GM18909 (cell line): ENCODE results near the gene HSD17B1.
"Not testable (repeated sequence)": the region's sequence is repeated elsewhere in the genome, so short reads cannot be mapped to it uniquely, and the experiment has no call there.

Experiments
- ATAC-seq: cut with Tn5 transposase; IDR thresholded peaks from one replicate; pipeline ENCODE4 v1.9.1; 2021; ENCODE audit warnings: mild to moderate bottlenecking; ENCODE audit not compliant: unreplicated experiment, poor library complexity

The HSD17B1 gene, protein sequence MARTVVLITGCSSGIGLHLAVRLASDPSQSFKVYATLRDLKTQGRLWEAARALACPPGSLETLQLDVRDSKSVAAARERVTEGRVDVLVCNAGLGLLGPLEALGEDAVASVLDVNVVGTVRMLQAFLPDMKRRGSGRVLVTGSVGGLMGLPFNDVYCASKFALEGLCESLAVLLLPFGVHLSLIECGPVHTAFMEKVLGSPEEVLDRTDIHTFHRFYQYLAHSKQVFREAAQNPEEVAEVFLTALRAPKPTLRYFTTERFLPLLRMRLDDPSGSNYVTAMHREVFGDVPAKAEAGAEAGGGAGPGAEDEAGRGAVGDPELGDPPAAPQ

DNA sequence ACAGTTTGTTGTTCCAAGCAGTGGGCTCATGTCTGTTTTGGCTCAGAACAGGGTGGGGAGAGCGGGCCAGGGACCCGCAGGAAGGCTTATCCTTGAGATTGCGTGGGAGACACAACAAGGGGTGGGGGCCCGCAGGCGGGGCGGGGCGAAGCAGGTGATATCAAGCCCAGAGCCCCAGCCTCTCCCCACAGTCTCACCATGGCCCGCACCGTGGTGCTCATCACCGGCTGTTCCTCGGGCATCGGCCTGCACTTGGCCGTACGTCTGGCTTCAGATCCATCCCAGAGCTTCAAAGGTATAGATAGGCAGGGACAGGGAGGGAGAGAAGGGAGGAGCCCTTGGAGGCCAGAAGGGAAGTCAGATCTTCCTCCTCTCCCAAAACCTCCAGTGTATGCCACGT is at the start of gene HSD17B1:
TSS of gene HSD17B1 (plus strand) at position 188 of the 400 bp plus-strand sequence. CDS start at position 199, 11 bp downstream.
- ATAC-seq: not testable (repeated sequence)

DNA sequence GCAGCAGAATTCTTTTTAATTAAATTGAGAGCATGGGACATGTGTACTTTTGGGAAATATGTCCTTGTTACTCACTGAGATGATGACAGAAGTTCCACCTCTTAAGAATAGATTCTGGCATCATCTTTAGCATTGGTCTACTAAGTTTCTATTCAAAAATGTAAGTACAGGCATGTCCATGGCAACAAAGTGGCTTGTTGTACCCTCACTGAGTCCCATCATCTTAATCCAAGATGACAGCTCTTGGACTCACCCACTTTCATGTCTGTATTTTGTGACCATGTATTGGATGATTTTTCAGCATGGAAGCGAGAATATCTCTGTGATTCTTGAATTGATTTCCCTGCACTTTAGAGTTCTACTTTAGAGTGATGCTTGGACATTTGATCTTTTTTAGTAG is 49.8 kb upstream of the HSD17B1 start:
- ATAC-seq: no peak

DNA sequence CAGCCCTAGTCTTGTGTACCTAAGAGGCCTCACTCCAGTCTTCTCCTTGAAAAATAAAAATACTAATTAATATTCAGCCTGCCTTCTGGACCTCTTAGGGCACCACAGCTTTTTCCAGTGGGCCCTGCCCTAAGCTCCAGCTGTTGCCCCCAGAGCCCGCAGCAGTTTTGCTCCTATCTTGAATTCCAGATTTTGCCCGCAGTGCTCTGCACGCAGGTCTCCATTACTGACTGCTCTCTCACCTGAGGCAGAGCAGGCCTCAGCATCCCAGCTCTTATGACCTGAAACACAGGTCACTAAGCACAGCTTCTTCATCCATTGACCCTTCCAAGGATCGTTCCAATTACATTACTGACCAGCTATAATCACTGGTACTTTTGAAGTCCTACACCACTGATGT is 45.1 kb upstream of the HSD17B1 start:
- no peak for ATAC-seq

DNA sequence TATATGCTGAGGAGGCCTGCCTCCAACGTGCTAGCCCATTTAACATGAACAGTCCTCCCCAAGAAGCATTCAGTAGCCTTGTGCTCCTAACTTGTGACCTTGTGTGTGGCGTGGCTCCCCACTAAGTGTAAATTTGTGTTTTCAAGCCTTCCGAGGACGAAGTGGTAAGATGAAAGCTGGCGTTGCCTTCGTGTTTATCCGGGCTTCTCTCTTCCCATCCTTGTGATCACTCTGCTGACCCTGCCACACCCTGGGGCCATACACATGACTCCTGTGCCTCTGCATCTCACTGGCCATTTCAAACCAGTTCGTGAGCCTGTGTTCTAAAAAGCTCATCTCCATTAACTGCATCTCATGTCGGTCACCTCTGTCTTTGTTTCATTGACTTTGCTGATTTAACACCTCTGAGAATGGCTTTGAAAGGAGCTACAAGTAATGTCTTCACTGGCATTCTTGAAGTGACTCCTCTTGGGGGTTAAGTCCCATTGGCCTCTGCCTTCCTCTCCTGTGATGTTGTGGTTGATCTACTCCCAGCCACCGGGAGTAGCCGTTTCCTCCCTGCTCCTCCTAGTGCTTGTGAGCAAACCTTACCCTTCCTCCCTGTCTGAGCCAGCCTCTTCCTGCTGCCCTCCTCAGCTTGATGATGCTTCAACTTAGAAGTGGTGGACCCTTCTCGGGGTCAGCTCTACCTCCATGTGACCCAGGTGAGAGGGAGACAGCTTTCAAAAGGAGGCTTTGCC is 44.1 kb upstream of the HSD17B1 start:
- no peak for ATAC-seq

DNA sequence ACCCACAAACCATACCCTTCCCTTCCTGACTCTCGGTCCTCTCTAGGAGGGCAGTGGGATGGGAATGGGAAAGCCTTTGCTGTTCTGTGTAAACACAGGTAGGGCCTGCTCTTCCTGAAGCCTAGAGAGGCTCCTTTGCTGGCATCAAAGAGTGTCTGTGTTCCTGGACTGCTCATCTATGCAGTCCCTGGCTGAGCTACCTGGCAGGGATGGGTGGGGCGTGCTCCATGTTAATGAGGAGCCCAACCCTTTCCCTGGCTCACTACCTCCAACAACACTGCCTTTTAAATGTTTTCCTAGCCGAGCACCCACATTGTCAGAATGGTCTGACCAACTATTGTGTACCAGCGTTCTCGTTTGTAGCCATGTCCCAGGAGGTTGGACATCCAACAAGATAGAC is 43.3 kb upstream of the HSD17B1 start:
- ATAC-seq: no peak

DNA sequence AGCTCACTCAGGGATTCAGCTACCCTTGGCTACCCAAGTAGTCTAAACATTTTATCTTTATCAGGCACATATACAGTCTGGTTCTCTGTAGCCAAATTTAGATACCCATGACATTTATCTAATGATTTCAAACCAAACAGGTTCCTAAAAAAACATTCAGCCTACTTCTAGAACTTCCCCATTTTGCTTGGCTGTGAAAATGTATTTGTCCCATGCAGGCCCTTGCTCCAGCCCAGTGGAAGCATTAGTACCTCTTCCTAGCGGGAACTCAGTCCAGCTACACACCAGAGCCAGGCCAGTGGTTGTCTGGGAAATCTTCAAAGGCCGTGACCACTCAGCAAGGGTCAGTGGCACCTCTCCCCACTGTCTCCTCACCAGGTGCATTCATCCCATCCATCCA is 42.9 kb upstream of the HSD17B1 start:
- no peak for ATAC-seq

DNA sequence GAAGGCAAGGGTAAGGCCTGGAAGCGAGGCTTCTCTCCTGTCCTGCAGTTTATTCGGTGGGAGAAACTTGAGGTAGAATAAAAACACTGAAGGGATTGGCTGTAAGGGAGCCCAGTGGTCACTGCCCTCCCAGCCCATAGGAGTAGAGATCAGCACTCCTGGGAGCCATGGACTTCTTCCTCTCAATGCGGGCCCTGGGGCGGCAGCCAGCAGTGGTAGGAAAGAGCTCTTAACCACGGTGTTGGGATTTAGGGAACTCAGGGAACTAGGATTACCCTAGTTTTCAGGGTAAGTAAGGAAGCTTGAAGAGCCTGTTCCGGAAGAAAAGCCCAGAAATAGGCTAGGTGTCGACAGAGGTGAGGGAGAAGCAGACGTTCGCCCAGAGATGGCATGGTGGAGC is 40.5 kb upstream of the HSD17B1 start:
- no peak for ATAC-seq

DNA sequence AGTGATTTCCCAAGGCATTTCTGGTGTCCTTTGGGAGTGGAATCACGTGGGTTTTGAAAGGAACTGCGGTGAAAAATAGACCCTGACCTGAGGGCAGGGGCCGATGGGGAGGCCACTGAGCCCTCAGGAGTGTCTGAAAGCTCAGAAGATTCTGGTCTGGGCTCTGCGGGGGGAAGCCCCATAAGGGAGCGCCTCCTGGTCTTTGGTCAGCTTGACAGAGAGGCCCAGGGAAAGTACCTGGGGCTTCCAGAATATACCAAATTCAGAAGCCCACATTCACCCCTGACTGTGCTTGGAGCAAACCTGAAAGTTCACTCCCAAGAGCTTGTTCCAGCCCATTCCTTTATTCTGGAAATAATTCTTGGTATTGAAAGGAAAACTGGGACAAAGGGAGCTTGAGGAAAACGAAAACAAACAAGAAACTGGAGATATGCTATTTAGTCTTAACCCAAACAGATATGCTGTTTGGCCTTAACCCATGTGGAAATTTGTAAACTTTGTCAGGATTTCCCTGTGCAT is 39.9 kb upstream of the HSD17B1 start:
- no peak for ATAC-seq

DNA sequence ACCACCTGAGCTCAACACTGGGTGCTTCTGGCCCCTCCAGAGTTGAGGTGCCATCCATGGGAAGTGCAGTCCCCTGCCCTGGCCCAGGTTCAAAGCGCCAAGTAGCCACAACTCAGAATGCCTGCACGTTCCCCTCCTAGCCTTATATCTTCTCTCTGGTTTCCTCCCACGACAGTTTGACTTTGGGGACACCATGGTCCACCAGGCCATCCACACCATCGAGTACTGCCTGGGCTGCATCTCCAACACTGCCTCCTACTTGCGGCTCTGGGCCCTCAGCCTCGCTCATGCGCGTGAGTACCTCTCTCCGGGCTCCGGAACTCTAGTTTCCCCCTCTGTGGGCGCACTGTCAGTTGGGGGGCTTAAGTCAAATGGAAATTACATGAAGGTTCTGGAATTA is 39.0 kb upstream of the HSD17B1 start:
- no peak for ATAC-seq

DNA sequence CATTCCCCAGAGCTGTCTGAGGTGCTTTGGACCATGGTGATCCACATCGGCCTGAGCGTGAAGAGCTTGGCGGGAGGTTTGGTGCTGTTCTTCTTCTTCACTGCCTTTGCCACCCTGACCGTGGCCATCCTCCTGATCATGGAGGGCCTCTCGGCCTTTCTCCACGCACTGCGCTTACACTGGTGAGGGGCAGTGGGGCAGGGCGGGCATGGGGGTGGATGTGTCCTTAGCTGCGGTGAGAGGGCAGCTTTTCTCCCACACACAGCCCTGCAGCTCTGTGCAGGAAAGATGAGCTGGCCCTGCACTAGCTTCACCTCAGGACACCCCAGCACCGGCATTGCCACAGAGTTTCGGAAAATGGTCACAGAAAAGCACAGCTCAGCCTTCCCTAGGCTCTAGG is 38.4 kb upstream of the HSD17B1 start:
- no peak for ATAC-seq

DNA sequence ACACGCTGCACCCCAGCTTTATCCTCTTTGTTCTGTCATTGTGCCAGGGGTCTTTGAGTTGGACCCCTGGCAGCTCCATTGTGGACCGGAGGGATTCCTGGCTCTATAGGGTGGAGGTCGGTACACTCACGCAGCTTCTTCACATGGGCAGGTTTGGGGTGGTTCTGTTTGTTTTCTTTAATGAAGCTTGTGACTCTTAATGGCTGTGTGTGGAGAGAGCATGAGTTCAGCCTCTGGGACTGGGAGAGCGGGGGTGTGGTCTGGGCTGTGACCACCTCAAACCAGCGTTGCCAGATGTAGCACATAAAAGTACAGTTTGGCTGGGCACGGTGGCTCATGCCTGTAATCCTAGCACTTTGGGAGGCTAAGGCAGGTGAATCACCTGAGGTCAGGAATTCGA is 37.9 kb upstream of the HSD17B1 start:
- ATAC-seq: no peak

DNA sequence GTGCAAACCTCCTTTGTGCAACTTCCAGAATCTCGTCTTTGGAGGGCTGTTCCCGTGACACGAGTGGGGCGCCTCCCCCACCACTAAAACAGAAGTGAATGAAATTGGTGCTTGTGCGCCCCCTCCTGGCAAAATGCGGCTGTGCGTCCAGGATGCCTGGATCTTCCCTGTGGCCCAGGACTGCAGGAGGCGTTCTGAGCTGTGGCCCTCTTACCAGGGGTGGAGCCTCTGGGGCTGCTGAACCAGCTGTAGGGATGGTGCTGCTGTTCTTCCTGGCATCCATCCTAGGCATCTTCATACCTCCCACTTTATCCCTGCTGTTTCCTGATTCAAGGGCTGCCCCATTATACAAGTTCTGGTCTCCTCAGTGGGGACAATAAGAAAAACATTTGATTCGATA is 35.2 kb upstream of the HSD17B1 start:
- ATAC-seq: no peak

DNA sequence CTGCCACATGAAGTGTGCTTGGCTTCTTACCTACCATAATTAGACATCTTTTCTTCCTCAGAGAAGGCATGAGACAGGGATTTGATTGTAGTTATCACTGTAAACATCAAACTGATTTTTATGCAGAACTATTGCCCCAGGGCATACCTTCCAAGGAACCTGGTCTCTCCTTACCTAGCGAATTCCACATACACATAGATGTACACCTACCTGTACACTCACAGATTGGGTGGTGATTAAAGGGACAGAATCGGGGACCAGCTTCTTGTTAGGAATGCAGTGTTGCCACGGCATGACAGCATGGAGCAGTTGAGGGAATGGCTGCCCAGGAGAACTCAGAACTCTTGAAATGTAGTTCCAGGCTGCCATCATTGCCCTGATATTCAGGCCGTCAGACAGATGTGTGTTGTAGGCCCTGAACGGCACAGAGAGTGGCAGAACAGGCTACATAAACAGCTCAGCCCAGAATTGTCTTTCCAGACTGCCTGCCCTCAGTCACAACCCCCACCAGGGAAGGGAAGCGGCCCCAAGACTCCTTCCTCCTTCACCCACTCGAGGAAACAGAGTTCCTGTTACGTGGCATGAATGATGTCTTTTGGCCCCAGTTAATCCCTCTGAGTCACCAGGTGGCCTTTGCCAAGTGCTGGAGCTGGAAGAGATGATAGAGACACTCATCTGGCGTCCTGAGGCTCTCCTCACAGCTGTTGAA is 34.5 kb upstream of the HSD17B1 start:
- no peak for ATAC-seq

DNA sequence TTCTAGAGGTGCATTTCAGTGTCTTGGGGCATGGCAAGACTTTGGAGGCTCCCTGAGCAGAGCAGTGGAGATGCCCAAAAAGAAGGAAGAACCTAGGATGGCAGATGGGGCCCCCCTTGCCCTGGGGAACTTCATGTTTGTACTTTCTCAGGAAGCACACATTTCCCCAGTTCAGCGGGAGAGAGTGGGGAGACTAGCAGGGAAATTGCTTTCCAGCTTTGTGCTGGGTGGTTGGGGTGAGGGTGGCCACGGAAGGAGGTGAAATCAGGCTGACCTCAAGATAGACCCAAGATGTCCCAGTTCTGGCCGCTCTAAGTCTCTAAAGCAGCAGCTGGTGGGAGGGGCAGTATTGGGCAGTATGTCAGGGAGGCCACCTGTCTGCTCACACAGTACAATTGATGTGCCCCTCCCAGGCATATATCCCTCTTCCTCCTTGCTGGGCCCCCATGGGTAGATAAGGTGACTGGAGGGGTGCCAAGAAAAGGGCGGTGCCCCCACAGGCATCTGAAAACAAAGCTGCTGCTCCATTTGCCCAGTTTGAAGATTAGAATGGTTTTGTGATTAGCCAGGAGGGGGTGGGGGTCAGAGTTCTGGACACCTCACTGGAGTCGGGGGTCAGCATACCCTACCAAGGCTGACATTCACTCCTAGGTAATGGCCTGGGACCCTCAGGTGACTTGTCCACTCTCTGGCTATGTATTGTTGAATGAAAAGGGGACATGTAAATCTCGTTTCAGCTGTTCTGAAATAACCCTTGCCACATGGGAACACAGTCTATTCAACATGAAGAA is 33.8 kb upstream of the HSD17B1 start:
- no peak for ATAC-seq

DNA sequence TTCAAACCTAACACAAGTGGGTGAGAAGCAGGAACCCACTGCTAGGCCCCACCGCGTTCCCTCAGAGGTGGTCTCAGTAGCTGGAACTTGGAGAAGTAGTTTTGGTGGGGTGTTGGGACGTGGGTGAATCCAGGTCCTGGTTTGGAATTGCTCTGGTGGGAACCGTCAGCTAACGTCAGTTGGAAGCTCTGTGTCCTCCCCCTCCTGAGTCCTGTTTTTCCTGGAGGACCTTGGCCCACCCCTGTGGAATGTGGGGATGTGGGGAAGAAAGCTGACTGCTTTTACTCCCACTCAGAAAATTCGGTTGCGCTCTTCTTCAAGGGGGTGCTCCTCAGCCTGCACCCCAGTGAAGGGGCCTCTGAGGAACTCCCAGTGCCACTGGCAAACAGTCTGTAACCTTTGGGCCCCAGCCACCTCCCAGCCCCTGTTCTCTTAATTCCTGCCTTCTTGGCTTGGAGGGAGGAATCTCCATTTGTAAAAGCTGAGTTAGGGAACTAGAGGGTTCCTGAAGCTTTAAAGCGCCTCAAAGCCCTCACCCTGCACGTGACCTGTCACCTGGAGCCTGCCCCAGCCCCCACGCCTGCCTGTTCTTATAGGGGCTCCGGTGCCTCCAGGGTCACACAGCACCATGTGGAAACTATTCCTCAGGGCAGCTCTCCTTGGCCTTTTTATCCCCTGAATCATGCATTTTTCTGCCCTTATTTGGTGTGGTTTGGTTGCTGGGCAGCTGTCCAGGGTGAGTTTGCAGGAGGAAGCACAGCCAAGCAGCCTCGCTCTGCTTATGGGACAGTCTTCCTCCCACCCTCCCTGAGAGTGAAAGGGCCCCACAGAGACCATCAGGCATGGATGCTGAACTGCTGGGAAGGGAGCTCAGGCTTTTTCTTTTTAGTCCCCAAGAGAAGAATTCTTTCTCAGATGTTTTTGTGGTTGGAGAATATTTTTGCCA is 32.9 kb upstream of the HSD17B1 start:
- no peak for ATAC-seq

DNA sequence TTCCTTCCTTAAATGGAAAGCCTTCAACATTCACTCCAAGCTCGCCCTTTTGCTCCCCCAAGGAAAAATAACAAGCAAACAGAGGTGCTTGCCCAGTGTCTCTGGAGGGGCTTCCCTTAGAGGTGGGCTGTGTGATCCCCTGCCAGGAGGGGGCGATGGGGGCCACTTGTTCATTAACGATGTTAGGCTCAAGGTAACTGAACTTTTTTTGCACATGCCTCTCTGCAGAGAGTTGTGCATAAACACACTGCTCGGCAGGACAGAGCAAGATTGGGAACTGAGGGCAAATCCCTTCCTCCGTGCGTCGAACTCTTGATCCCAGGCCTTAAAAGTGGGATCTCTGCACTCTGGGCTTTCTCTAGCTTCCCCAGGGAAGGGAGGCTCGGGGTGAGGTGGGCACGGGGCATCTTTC is 32.2 kb upstream of the HSD17B1 start:
- ATAC-seq: no peak

DNA sequence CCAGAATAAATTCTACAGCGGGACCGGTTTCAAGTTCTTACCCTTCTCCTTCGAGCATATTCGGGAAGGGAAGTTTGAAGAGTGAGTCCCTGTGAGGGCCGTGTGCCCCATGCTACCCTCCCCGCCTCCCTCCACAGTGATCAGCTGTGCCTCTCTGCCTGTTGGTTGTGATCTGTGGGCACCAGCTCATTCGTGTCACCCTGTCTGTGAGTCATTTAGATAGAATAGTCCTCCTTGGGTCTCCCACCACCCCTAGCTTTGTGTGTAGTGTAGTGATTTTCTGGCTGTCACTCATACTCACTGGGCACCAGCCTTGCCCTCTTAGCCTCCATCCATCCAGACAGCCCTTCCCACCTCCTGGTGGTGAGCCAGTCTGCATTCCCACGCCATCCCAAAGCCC is 31.7 kb upstream of the HSD17B1 start:
- no peak for ATAC-seq

DNA sequence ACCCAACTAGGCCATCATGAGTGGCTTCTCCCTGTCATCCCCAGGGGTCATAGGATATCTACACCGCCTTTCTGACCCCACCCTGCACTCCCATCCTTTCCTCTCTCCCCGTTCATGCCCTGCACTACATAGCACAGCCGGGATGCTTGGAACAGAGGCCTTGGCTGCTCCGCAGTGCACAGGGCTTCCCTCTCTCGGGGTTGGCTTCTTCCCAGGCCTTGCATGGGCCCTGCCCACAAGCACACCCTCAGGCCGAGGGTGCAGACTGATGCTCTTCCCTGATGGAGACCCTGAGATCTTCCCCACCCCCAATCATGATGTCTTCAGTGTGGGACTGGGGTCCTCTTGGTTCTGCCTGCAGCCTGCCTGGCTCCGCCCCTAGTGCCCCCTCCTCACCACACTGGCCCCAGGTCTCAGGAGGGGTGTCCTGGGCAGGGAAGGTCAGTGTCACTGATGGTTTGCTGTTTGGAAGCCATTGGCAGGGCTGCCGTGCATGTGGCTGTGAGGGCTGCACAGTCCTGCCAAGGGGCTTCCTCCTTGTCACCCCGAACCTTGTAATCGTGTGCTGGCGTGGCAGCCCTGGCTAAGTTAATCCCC is 31.0 kb upstream of the HSD17B1 start:
- no peak for ATAC-seq

DNA sequence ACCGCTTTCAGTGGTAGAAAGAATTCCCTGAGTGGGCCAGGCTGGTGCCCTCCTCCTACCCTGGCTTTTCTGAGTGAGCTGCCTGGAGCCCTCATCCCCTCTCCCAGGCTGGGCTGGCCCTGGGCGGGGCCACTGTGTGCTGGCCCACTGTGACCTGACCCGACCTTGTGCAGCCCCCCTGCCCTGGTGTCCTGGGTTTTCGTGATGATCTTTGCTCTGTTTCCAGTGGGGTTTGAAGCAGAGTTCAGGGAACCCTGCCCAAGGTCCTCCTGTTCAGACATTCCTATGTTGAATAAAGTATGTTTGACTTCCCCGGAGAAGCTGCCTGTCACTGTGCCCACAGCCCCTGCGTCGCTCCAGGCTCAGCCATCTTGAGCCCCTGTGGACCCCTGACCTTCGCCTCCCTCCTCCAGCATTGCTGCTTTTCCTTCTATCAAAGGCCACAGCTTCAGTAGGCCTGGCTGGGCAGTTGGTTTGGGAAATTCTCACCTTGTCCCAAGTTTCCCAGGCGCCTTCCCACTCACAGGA is 30.4 kb upstream of the HSD17B1 start:
- ATAC-seq: no peak
